ENCODE results near the gene PRDM16.

PRDM16 gene

DNA sequence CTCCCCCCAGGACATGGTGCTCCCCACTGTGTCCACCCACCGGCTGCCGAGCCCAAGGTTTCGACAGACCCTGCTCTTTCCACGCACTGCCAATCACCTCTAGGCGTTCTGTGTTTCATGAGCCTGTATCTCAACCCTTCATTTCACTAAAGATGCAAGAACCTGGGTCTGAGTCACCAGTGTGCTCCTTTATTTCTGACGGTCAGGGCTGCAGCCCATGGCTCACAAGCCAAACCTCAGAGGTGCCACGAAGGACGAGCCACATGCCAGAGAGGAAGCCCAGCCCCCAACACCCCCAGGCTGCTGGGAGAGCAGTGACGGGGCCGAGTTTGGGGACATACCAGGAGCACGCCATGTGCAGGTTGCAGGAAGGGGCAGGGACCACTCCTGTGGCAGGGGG is 306.2 kb downstream of the PRDM16 start:
- ATAC-seq (ENCODE audit: insufficient read depth, low read depth) (no peak), DNase-seq (no peak)
- no peak overlapping the region for H3K27ac ChIP-seq (ENCODE audit: low read length)
- H3K36me3 ChIP-seq (ENCODE audit: insufficient read depth, low read length) = no peaks in the 10 kb centered on the region
- no peaks in the 10 kb centered on the region; the same call in 1 of the 2 replicates for H4K20me1 ChIP-seq (ENCODE audit: insufficient read depth, low read length)
- no peaks in the 10 kb centered on the region for H3K4me1 ChIP-seq (ENCODE audit: insufficient read depth, low read length)
- H3K4me3 ChIP-seq (ENCODE audit: low read depth in 1 of 2, low read length in 2 of 2) = no peak overlapping the region
- H3K4me2 ChIP-seq (ENCODE audit: insufficient read depth, low read length) = no peak overlapping the region
- TF ChIP-seq EZH2 (IDR thresholded peaks at IDR 0.05; ENCODE audit: borderline replicate concordance, low read depth, low read length, severe bottlenecking) = no peak
- TF ChIP-seq, protein P1, sequence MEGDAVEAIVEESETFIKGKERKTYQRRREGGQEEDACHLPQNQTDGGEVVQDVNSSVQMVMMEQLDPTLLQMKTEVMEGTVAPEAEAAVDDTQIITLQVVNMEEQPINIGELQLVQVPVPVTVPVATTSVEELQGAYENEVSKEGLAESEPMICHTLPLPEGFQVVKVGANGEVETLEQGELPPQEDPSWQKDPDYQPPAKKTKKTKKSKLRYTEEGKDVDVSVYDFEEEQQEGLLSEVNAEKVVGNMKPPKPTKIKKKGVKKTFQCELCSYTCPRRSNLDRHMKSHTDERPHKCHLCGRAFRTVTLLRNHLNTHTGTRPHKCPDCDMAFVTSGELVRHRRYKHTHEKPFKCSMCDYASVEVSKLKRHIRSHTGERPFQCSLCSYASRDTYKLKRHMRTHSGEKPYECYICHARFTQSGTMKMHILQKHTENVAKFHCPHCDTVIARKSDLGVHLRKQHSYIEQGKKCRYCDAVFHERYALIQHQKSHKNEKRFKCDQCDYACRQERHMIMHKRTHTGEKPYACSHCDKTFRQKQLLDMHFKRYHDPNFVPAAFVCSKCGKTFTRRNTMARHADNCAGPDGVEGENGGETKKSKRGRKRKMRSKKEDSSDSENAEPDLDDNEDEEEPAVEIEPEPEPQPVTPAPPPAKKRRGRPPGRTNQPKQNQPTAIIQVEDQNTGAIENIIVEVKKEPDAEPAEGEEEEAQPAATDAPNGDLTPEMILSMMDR (IDR thresholded peaks at IDR 0.05; ENCODE audit: borderline replicate concordance, extremely low read depth, low read length, poor library complexity, severe bottlenecking) = no peak
- H3K9ac ChIP-seq (ENCODE audit: low read depth, low read length) = no peak overlapping the region
- H3K27me3 ChIP-seq (ENCODE audit: insufficient read depth, low read length, poor library complexity) = no peaks in the 10 kb centered on the region
- no peak overlapping the region for H2AFZ ChIP-seq (ENCODE audit: low read depth, low read length)
- H3K79me2 ChIP-seq (ENCODE audit: insufficient read depth, low read length) = no peaks in the 10 kb centered on the region
- H3K9me3 ChIP-seq (ENCODE audit: insufficient read depth, low read length, severe bottlenecking) = no peaks in the 10 kb centered on the region

DNA sequence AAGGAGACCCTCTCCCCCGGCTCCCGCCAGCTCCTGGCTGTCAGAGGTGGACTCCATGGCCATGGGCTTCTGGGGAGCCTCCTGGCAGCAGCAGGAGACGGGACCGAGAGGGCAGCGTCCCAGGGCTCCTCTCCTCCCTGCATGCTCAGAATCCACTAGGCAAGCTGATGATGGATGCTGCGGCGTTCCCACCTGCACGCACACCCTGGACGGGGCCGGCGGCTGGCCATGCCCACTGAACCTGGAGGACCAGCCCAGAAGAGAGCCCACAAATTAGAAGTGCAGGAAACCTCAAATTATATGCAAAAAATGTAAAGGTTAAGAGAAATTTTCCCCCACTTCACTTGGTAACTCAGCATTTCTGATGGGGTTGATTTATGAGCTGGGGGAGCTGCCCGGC is 308.2 kb downstream of the PRDM16 start:
- Histone ChIP-seq H3K4me3 (ENCODE audit: low read depth in 1 of 2, low read length in 2 of 2) (no peak overlapping the region), H2AFZ (ENCODE audit: low read depth, low read length) (no peak overlapping the region), H3K27ac (ENCODE audit: low read length) (no peak overlapping the region), H3K9me3 (ENCODE audit: insufficient read depth, low read length, severe bottlenecking) (no peaks in the 10 kb centered on the region), H3K36me3 (ENCODE audit: insufficient read depth, low read length) (no peaks in the 10 kb centered on the region), H3K79me2 (ENCODE audit: insufficient read depth, low read length) (no peaks in the 10 kb centered on the region), H3K4me2 (ENCODE audit: insufficient read depth, low read length) (no peak overlapping the region), H3K9ac (ENCODE audit: low read depth, low read length) (no peak overlapping the region), H3K4me1 (ENCODE audit: insufficient read depth, low read length) (no peaks in the 10 kb centered on the region), H4K20me1 (ENCODE audit: insufficient read depth, low read length) (no peaks in the 10 kb centered on the region; the same call in 1 of the 2 replicates), H3K27me3 (ENCODE audit: insufficient read depth, low read length, poor library complexity) (no peaks in the 10 kb centered on the region)
- TF ChIP-seq, protein P1 (IDR thresholded peaks at IDR 0.05; ENCODE audit: borderline replicate concordance, extremely low read depth, low read length, poor library complexity, severe bottlenecking) = no peak
- no peak for TF ChIP-seq EZH2 (IDR thresholded peaks at IDR 0.05; ENCODE audit: borderline replicate concordance, low read depth, low read length, severe bottlenecking)
- ATAC-seq (ENCODE audit: insufficient read depth, low read depth) (no peak), DNase-seq (no peak)

GRCh38 chr1:3377604-3378279 is 308.7 kb downstream of the PRDM16 start:
- Histone ChIP-seq H3K36me3 (ENCODE audit: insufficient read depth, low read length) (no peaks in the 10 kb centered on the region), H4K20me1 (ENCODE audit: insufficient read depth, low read length) (no peaks in the 10 kb centered on the region; the same call in 1 of the 2 replicates), H2AFZ (ENCODE audit: low read depth, low read length) (no peak overlapping the region), H3K4me2 (ENCODE audit: insufficient read depth, low read length) (no peak overlapping the region), H3K4me1 (ENCODE audit: insufficient read depth, low read length) (no peaks in the 10 kb centered on the region), H3K79me2 (ENCODE audit: insufficient read depth, low read length) (no peaks in the 10 kb centered on the region), H3K4me3 (ENCODE audit: low read depth in 1 of 2, low read length in 2 of 2) (no peak overlapping the region), H3K27ac (ENCODE audit: low read length) (no peak overlapping the region), H3K9me3 (ENCODE audit: insufficient read depth, low read length, severe bottlenecking) (no peaks in the 10 kb centered on the region), H3K27me3 (ENCODE audit: insufficient read depth, low read length, poor library complexity) (no peaks in the 10 kb centered on the region), H3K9ac (ENCODE audit: low read depth, low read length) (no peak overlapping the region)
- DNase-seq = no peak
- no peak for TF ChIP-seq EZH2 (IDR thresholded peaks at IDR 0.05; ENCODE audit: borderline replicate concordance, low read depth, low read length, severe bottlenecking)
- TF ChIP-seq, protein P1 (IDR thresholded peaks at IDR 0.05; ENCODE audit: borderline replicate concordance, extremely low read depth, low read length, poor library complexity, severe bottlenecking) = no peak
- no peak for ATAC-seq (ENCODE audit: insufficient read depth, low read depth)
